NOMO-1 (cell line): ENCODE results near the gene NXNL2.

ENCODE experiments used
- DNase-seq, 2 experiments: peaks; one replicate each; lab custom pipeline; 2025; ENCODE audit not compliant: unreplicated experiment in 2 of 2; lab: John Stamatoyannopoulos, UW

Gene NXNL2

DNA sequence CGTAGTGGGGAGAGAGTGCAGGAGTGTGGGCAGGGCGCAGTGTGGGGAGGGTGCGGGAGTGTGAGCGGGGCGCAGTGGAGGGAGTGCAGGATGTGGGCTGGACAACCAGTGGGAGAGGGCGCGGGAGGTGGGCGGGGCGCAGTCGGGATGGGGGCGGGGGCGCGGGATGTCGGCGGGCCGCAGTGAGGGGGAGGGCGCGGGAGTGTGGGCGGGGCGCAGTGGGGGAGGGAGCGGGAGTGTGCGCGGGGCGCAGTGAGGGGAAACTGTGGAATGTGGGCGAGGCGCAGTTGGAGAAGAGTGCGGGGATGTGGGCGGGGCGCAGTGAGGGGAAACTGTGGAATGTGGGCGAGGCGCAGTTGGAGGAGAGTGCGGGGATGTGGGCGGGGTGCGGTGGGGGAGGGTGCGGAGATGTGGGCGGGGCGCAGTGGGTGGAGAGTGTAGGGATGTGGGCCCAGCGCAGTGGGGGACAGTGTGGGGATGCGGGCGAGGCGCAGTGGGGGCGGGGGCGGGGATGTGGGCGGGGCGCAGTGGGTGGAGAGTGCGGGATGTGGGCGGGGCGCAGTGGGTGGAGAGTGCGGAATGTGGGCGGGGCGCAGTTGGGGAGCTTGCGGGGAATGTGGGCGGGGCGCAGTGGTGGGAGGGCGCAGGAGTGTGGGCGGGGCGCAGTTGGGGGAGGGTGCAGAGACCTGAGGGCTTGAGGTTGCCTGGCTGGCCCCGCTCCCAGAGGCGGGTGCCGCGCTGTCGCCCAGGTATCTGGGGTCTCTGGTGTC lies at the start of gene NXNL2:
TSS of gene NXNL2 (plus strand) at position 723 of the 770 bp plus-strand sequence. CDS start 257 bp downstream, outside the sequence.
- peak in 1 of 2 experiments; percentile 46 for DNase-seq

DNA sequence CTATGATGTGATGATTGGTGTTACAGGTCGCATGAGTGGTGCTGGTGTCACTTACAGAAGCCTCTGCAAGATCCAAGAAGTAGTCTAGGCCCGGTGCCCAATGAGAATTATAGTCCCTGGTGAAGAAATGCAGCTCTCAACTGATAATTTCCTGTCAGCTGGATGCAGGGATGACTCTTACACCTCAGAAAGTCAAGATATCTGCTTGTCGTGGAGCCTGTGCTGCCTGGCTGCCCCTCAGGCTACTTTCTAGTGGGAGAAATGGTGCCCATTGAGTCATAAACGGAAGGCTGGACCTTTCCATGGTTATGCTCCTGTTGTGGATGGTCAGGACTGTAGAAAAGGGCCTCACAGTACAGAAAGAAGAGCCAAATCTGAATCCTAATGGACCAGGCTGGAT lies 46.8 kb upstream of the NXNL2 start:
- no peak for DNase-seq

DNA sequence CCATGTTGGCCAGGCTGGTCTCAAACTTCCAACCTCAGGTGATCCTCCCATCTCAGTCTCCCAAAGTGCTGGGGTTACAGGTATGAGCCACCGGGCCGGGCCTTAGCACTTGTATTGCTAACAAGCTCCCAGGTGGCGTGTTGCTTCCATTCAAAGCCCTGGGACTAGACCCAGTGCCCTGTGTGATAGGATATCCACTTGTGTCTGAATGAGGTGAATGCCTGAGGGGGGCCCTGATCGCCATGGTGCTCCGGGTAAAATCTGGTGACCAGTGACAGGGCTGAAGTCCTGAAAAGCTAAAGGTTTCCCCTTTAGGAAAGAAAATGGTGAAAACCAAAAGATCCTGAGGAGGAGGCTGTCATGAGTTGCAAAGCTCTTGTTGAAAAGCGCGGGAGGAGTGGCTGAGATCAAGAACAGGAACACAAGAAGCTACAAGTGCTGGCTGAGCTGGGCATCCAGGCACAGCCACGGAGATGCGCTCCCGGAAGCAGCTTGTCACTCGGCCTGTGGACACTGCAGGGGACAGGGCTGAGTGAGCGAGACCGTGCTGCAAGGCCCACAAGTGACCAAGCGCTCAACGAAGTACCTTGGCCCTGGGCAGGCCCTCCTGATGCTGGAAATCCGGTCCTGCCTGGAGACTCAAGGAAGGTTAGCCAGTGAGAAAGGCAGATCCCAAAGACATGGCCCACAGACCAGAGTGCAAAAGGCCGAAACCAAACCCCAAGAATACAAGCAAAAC lies 39.8 kb upstream of the NXNL2 start:
- DNase-seq = no peak

DNA sequence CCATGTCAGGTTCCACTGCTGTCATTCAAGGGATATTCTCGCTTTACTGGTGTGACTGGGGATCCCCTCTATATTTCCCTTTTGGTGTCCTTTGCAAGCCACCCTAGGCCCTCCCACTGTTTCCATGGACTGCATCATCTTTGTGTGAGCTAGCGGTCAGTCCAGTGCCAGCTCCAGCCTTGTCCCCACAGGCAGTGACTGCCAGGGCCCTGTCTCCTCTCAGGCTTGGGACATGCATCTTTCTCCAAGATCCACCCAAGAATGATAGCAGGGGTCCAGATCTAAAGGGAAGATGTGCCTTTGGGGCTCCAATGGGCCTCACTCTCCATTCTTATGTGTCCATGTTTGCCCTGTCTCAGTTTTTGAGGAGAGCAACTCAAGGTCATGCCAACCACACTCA lies 37.8 kb upstream of the NXNL2 start:
- DNase-seq = no peak

DNA sequence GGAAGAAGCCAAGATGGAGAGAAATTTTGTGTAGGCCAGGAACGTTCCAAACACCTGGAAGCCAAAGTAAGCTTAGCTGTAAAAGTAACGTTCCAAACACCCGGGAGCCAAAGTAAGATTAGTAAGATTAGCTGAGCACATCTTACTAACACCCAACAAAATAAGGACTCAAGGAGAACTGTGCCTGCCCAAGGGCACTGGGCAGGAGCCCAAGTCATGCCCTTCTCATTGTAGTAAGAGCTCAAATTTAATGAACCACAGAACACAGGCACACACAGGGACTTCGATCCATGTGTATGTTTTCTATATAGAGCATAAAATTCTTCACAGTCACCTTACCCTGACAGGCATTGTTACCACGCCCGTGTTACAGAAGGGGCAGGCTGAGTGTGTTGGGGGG lies 36.1 kb upstream of the NXNL2 start:
- DNase-seq = no peak

DNA sequence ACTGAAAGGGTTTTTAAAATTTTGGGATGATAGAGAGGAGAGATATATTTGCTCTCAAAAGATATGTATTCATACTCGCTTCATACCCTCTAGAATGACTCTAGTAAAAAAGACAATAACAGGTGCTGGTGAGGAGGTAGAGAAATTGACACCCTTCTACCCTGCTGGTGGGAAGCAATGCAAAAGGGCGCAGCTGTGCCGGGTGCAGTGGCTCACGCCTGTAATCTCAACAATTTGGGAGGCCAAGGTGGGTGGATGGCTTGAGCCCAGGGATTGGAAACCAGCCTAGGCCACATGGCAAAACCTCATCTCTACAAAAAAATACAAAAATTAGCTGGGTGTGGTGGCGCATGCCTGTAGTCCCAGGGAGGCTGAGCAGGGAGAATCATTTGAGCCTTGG lies 33.9 kb upstream of the NXNL2 start:
- no peak for DNase-seq

DNA sequence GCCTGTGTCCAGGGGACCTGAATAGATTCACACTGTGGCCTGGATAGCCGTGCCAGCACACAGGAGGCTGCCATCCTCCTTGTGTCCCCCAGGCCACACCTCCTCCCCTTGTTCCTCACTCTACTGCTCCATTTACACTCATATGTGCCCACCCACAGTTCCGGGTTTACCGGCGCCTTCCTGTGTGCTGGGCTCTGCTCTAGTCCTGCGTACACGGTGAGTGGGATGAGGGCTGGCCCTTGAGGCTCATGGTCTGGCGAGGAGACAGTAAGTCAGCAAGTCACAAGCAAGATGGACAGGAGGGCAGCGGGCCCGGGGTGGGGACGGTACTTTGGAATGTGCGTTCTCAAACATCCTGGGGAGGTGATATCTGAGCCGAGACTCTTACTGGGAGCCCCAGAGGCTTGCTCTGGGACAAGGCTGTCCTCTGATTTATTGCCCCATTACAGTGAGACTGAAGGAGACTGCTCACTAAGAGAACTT lies 32.4 kb upstream of the NXNL2 start:
- DNase-seq = no peak

DNA sequence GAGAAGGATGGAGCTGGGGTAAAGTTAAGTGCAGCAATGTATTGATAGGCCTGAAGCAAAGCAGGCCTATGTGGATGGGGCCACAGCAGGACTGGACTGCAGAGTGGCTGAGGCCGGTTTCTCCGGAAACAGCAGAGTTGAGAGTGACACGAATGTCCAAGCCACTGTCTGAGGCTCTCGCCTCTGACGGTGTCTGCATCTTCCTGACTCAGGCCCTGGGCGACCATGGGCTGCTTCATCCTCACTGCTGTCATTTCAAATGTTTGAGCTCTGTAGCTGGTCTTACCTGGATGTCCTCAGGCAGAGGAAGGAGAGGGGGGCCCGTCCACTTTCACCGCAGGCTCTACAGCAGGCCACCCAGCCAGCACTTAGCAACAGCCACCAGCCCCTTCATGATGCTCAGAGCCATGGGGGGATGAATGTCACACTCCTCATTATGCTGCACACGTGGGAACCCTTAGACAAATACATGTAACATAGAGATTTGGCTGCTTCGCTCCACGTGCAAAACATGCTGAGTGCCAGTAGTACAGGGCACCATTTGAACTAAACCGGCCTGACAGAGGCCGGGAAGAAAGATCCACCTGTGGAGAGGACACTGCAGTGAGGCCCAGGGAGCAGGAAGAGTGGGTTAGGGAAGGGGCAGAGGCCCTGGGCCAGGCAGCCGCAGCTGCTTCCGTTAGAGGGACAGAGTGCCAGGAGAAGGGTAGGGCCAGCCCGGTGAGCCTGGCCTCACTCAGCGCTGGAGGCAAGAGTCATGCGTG lies 31.7 kb upstream of the NXNL2 start:
- no peak for DNase-seq

DNA sequence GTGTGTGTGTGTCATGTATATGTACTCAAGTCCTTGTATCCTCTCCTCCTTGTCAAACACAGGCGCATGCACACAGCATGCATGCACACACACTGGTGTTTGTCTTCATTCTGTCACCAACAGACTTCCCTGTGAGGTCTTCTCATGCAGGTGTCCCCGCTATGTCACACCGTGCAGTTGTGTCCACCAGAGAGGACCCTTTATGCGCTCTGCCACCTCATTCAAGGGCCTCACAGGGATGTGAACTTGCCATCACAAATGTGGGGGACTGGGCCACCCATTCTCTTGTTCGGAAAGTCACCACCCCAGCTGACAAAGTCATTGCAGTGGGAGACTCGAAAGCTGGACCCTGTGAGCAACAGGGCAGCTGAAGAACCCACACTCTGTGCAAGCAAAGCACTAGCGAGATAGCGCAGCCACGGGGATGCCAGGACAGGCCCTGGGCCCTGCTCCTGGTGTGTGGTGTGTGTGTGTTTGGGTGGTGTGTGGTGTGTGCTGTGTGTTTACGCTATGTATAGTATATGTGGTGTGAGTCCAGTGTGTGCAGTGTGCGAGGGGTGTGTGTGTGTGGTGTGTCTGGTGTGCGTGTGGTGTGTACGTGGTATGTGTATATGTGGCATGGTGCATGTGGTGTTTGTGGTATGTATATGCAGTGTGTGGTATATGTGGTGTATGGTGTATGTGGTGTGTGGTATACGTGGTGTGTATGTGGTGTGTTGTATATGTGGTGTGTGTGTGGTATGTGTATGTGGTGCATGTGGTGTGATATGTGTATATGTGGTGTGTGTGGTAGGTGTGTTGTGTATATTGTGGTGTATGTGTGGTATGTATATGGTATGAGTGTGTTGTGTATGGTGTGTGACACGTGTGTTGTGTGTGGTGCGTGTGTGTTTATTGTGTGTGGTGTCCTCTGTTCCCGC lies 30.9 kb upstream of the NXNL2 start:
- DNase-seq = no peak

DNA sequence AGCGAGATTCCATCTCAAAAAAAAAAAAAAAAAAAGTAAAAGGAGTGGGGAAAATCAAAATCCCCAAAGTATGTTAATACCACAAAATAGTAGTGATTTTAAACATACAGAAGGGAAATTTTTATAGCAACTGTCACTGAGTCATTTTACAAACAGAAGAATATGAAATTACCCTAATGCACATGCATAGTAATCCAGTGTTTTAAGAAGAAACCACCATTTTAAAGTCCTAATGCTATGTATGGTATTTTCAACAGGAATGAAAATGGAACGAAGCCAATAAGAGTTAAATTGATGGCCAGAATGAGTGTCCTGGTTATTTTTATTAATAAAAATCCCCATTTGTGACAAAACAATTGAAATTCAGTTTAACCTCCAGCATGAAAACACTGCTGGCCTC lies 26.7 kb upstream of the NXNL2 start:
- DNase-seq = no peak

DNA sequence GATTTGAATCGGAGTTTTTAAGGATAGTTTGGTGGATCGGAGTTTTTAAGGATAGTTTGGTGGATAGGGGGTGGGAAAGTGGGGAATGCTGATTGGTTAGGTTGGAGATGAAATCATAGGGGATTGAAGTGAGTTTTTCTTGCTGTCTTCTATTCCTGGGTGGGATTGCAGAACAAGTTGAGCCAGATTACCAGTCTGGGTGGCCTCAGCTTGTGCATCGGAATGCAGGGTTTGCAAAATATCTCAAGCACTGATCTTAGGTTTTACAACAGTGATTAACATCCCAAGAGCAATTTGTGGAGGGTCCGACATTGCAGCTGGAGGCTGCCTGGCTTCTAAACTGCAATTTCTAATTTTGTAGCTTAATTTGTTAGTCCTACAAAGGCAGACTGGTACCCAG lies 23.1 kb upstream of the NXNL2 start:
- no peak for DNase-seq

DNA sequence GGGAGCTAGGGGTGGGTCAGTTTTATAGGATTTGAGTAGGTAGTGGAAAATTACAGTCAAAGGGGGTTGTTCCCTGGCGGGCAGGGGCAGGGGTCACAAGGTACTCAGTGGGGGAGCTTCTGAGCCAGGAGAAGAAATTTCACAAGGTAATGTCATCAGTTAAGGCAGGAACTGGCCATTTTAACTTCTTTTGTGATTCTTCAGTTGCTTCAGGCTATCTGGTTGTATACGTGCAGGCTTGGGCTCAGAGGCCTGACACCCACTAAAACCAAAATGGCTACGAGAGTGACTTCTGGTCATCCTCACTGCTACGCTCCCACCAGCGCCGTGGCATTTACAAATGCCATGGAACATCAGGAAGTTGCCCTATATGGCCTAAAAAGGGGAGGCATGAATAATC lies 20.7 kb upstream of the NXNL2 start:
- DNase-seq = no peak

DNA sequence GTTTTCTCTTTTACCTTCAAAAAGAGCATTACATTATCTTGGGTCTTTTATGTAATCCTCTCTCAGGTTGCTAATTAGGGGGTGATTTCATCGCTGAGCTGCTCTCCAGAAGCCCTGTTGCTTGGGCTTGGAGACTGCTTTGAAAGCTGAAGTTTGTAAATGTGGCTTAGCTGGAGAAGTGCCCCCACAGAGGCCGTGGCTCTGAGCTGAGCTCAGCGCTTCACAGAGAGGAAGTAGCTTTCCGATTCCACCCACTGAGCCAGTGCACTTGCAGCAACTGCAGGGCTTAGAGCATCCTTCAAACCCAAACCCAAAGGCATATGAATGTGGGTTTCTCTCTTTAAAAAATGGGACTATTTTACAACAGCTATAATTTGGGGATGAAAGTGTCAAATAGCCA lies 13.7 kb upstream of the NXNL2 start:
- DNase-seq = peak; percentile 9 to 26

DNA sequence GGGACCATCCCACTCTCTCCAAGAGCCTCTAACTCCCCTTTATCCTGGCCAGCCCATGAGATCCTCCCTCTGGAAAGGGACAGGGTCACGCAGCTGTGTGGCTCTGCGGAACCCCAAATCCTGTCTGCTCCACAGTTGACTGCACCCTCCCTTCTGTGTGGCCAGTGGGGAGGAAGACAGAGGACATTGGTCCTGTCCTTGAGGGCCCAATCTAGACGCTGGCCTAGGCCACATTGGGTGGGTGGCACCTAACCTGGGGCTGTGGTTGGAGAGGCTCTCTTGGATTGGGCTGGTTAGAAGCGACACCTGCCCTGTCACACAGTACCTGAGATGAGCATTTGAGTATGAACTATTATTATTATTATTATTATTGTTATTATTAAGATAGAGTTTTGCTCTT lies 12.6 kb upstream of the NXNL2 start:
- DNase-seq = no peak

DNA sequence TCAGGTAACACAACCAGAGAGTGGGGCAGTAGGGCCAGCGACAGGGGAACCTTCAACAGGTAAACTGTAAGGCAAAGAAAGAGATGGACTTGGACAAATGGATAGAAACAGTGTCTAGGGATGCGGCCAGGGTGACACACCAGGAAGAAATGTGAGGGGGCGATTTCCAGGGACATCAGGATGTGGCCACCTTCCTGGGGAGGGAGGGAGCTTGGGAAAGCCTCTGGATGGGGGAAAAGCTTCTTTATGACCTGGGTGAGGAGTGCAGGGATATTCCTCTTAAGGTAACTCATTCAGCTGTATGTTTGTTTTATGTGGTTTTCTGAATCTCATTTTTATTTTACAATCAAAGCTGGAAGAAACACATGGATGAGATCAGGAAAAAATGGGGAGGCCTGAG lies 11.9 kb upstream of the NXNL2 start:
- DNase-seq = no peak

DNA sequence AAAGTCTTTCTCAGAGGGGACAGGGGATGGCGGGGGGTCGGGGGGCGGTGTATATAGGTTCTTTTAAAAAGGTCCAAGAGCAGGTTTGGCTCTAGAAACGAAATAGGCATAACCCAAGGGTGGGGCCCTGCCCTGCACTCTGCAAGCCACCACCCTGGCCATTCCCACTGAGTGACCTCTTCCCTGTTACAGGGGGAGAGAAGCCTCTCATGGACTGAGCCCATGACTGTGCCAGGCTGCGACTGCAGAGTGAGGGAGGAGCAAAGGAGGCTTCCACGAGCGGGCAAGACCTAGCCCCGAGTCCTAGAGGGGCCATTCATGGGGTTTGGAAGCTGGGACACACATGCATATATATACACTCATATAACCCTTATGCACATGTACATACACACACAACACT lies 10.1 kb upstream of the NXNL2 start:
- no peak for DNase-seq

DNA sequence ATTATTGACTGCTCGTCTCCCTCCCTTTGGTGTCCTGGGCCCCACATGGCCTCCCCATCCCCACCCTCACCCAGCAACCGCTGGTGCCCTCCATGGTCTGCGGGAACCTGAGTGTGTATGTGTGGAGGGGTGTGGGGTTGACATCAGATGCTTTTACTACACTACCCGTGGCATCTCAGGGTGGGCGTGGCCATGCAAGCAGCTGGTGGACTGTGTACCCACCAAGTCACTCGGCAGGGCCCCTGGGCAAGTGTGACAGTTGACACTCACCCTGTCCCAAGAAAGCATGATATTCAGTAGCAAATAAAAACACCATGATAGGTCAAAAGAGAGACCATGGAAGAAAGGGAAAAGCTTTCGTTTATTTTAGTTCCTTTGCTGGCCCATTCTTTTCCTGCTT lies 7.4 kb upstream of the NXNL2 start:
- DNase-seq = no peak

DNA sequence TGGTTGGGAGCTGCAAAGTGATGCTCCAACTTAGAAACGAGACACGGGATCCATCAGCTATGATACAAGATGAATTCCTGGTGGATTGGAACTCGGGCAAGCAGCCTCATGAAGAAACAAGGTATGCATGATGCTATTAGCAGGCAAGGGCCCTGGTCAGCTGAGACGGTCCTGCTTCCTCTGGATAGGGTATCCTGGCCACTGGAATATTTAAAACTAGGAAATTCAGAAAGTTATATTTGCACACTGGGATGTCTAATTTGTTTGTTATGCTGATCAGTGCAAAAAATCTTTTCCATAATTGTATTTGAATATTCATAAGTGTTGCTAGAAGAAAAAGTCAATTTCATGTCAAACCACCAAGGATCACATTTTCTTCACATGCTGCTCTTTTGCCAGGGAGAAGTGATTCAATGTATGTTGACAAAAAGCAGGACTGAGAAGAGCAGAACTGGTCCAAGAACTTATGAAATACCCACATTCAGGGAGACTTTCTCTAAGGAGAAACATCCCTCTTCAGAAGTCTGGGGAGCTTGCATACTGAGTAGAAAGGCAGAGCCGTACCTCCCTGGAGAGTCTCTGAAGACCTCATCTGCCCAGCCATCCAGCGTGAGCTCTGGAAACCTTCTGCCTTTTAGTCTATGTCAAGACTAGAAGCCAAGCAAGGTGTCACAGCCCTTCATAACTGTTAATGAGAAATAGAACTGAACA lies 6.7 kb upstream of the NXNL2 start:
- DNase-seq = no peak

DNA sequence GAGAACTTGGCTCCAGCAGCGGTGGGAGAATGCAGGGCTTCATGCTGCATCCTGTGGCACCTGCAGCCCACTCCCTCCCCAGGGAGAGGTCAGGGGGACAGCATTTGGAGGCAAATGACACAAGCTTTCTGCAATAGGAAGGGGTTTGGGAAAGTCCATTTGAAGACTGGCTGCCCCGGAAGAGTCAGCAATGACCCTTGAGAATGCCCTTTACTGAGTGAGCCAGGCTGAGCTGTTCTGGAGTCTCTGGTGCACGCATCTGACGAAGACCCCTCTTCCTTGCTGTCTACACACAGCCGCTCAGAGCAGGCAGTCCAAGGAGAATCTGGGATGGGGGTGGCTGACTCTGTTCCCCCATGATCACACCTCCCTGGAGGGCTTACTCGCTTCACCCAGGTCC lies 5.5 kb upstream of the NXNL2 start:
- no peak for DNase-seq

DNA sequence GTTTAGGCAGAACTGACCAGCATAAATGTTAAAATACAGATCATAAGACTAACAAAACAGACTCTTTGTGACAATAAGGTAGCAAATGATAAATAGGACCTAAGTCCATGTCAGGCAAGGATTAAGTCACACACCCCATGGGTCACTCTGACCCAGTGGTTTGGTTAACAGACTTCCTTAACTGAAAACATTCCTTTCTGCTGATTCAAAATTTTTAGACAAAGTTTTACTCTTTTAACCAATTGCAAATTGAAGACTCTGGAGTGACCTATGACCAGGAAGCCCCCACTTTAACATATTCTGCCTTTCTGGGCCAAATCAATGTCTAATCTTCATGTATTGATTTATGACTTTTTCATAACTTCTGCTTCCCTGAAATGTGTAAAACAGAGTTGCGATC lies 4.9 kb upstream of the NXNL2 start:
- peak in 1 of 2 experiments; percentile 4 for DNase-seq
